SK-MEL-5 (cell line): ENCODE measurements around the gene RPS28. TPM values are rescaled to one million over a fixed set of nuclear protein-coding genes. Genes with fewer than 3 reads are reported as not detected.
"Not testable (repeated sequence)": the region's sequence is repeated elsewhere in the genome, so short reads cannot be mapped to it uniquely, and the experiment has no call there.

Source experiments
- DNase-seq: peaks from one replicate; pipeline ENCODE4 v3.0.0-alpha.2; 2016; ENCODE audit warnings: low read depth, low spot score
- in situ Hi-C: cut with HindIII; loops from 2 replicates; pipeline ENCODE4 v1.10.0; 2016; ENCODE audit warnings: low sequenced_read_pairs, high pct_unique_total_duplicates, low pct_unique_long_range_greater_than_20kb
- total RNA-seq: library from RNA; depleted of rRNA; stranded (reverse); fragments of >200 nt; shearing (Covaris generic); gene quantifications from 2 replicates; pipeline ENCODE4 v1.2.3, GENCODE V29; 2014

RPS28 gene
- total RNA-seq, 1 experiment from 2014 or later, result 786 TPM

DNA sequence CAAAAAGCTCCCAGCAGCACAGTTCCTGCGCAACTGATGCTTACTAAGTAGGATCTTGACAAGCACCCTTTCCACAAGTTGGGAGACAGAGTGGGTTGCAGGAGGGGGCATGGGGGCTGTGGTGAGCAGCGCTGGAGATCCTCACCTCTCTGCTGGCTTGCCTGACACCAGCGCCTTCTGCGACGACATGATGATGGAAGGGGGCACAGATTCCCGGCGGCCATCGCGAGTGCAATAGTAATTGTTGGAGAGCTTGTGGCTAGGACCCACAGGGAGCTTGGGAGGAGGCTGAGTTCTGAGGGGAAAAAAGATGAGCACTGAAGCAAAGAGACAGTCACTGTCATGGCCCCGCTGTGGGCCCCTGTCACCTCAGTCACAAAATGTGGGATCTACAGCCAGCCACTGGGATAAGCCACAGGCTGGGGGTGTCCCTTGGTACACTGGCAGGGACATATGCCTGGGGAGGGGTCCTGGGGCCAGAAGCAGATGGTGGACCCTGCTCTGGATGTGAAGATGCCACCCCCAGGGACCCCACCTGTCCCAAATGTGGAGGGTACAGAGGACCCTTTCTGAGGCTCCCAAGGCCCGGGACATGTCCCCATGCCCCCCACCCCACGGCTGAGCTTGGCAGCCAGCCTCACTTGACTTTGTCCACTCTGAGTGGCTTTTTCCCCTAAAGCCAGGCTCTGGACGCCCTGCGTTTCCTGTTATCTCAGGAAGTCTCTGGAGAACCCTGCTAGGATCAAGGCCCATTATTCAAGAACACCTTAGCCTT is 4.8 kb upstream of the RPS28 start:
- in situ Hi-C loops, result no loop called here
- DNase-seq, result no peak

GRCh38 chr19:8318835-8319234 is 2.5 kb upstream of the RPS28 start:
- DNase-seq, in situ Hi-C loops: not testable (repeated sequence)

DNA sequence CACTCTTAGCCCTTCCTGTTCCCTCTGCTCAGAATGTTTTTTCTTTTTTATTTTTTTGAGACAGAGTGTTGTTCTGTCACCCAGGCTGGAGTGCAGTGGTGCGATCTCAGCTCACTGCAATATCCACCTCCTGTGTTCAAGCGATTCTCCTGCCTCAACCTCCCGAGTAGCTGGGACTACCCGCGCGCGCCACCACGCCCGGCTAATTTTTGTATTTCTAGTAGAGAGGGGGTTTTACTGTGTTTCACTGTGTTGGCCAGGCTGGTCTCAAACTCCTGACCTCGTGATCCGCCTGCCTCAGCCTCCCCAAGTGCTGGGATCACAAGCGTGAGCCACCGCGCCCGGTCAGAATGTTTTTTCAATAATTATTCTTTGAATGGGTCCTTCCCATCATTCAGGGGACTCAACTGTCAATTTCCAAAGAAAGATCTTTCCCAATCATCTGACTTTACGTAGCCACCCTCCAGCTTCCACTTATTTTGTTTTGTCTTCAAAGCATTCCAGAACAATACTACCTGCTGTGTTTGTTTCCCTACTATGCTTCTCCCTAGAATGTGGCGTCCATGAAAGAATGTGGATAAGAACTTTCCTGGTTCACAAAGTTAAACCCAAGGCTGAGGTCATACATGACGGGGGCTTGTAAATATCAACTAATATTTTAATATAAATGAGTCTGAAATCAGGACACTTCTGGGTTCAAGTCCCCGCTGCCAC is 1.3 kb upstream of the RPS28 start:
- DNase-seq, result no peak
- in situ Hi-C loops, result no loop called here

DNA sequence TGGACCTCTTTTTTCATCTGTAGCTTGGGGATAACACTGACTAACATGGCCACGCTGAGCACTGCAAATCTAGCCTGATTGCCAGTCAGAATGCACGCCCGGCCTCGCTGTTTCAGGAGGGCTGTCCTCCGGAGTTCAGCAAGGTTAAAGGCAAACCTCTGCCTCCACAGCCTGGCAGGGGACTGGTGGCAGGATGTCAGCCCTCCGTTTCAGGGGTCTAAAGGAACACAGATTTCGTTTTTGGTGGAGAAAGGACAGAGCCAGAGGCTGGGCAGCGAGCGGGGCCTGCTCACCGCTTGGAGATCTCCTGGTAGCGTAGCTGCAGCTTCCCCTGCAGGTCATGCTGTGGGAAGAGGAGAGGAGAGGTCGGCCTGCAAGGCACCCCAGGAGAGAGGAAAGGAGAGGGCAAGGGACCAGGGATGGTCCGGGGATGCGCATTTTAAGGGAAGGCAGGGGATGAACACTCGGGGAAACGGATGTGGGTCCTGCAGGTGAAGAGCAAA is 681 bp upstream of the RPS28 start:
- no peak for DNase-seq
- in situ Hi-C loops, result no loop called here

DNA sequence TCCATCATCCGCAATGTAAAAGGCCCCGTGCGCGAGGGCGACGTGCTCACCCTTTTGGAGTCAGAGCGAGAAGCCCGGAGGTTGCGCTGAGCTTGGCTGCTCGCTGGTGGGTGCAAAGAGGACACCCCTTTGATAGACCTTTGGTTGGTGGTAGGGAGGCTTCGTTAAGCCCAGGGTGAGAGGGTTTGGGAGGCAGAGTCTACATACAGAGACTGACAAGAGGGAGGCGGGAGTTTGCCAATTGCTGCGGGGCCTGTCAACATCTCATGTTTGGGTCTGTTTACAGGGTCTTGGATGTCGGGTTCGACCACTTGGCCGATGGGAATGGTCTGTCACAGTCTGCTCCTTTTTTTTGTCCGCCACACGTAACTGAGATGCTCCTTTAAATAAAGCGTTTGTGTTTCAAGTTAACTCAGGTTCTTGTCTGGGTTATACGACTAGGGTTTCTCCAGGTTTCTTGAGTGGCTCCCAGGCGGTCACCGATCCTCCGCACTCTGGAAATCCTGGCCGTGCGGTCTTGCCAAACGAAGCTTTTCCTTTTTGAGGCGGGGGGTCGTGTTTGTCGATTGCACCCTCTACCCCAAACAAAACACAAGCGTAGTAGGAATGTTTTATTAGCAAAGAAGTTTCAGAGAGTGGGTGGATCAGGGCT is 816 bp downstream of the RPS28 start:
- in situ Hi-C loops, result no loop called here
- no peak for DNase-seq

DNA sequence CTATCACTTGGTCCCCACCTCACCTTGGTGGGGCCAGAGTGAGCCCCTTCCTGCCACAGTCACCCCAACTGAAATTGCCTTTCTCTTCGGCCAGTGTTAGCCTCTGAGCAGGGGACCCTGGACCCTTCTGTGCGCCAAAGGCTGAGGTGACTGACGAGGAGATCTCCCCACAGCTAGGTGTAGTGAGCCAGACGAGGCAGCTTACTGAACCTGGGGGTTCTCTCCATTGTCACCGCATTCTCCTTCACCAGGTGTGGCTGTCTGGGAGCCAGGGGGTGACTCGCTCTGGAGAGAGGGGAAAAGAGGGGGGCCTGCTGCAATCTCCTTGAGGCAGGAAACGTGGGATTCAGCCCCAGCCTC is 1.3 kb downstream of the RPS28 start:
- DNase-seq, result no peak
- in situ Hi-C loops, result no loop called here

DNA sequence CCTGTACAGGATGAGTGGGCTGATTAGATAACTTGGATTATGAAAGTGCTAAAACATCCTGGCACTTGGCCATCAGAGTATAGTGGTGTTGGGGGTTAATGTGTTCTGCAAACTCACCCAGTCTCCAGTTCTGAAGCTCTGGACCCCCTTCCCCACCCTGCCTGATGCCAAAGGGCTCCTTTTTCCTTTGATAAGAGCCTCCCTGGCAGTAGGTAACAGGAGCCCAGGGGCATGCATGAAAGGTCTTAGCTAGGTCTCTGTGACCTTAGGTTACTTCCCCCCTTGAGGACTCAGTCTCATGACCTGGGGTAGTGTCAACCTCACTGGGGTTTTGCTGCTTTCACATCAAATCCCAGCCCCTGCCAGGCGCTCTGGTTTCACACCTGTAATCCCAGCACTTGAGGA is 2.5 kb downstream of the RPS28 start:
- in situ Hi-C loops, result no loop called here

DNA sequence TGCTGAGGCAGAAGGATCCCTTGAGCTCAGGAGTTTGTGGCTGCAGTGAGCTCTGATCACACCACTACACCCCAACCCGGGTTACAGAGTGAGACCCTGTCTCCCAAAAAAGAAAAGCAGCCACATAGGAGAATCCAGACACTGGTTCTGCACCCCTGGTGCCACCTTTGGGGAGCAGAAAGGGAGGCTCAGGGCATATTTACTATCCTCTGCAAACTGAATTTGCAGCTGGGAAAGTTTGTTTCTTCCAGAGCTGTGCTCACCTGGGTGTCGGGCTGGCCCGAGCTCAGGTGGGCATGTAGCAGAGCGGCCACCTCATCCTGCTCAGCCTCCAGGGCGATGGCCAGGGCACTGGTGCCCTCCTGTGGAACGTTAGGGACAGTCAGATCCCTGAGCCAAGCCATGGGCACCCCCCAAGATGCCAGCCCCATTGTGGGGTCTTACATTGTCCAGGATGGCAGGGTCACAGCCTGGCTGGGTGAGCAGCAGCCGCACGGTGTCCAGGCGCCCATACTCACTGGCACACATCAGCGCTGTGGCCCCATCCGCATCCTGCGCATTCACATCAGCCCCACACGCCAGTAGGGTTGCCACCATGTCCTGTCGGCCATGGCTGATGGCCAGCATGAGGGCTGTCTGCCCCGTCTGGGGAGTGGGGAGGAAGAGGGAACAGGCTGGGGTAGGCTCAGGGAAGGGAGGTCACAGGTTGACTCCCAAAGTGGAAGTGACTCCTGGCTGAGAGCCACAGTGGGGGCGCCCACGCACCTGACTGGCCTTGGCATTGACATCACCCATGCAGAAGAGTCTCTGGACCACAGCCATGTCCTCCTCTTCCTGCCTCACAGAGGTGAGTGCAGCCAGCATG is 3.1 kb downstream of the RPS28 start:
- in situ Hi-C loops, result no loop called here
- DNase-seq, result no peak

More for the DNA sequence above, 2.5 kb downstream of the RPS28 start:
- DNase-seq, result no peak

- DNase-seq, result no peak
- in situ Hi-C loops, result no loop called here
These were observed 4.2 kb downstream of the RPS28 start for GRCh38 chr19:8325454-8325853.

DNA sequence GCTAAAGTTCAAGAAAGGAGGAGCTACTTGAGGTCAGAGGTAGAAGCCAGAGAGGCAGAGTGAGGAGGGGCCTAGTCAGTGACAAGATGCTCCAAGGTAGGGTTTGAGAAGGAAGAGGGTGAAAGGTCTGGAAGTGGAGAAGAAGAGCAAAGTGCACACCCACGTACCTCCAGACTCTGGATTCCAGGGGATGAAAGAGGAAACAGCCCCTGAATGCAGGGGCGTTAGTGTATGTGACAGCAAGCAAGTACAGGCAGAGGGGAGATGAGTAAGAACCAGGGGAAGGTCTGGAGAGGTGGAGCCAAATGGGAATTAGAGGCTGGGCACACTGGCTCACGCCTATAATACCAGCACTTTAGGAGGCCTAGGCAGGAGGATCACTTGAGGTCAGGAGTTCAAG is 8.7 kb downstream of the RPS28 start:
- in situ Hi-C loops, result no loop called here
- no peak for DNase-seq

DNA sequence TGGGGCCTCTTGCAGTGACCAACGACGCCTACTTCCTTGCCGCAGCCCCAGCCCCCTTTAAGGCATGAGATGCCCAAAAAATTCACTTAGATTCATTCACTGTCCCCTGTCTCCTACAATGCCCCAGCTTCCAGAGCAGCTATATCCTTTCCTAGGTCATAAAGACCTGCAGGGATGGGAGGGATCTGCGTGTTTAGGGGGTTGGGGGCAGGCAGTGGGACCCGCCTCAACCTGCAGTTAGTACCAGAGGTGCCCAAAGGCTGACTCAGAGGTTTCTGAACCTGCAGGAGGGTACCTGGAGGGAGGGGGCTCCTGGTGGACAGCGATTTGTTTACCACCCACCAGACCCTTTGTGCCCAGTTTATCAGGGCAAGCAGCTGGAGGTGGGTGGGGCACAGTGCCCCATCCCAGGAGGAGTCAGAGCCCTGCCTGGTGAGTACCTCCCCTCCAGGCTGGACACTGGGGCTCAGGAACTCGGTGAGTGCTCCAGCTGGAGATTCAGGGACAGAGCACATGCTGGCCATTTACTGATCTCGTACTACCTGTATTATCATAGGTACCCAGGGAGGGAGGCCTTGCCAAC is 10.1 kb downstream of the RPS28 start:
- no peak for DNase-seq
- in situ Hi-C loops, result no loop called here

DNA sequence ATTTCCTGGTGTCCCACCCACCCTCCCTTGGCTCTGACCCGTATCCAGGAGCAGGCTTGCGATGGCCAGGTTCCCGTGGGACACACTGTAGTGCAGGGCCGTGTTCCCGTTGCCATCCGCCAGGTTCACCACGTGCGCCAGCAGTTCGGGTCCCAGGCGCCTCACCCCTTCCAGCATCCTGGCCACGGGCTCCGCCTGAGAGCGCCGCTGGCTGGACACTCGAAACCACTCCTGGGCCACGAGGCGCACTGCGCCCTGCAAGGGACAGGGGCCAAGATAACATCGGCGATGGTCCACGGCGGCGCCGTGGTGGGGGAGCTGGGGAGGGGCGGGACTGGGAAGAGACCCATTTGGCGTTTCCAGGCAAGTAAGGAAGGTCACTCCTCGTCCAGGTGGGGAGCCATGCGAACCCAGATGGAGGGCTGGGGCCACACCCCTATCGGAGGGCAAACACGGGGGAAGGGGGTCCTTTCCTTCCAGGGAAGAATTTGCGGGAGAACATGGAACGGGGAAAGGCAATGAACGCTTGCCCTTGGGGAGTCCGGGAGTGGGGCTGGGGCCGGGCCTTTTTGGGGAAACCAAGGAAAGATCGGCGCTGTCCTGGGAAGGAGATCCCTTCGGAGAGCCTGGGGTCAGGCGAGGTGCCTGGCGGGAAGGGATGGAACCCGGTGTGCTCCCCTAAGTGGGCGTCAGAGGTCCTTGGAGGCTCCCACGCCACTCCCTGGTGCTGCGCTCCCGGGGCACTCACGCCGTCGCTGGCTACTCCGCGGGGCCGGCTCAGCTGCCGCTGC is 11.9 kb downstream of the RPS28 start:
- in situ Hi-C loops, result no loop called here

GRCh38 chr19:8333767-8334457 is 12.6 kb downstream of the RPS28 start:
- no peak for DNase-seq
- in situ Hi-C loops, result no loop called here

More for the DNA sequence above, 11.9 kb downstream of the RPS28 start:
- DNase-seq, result no peak

DNA sequence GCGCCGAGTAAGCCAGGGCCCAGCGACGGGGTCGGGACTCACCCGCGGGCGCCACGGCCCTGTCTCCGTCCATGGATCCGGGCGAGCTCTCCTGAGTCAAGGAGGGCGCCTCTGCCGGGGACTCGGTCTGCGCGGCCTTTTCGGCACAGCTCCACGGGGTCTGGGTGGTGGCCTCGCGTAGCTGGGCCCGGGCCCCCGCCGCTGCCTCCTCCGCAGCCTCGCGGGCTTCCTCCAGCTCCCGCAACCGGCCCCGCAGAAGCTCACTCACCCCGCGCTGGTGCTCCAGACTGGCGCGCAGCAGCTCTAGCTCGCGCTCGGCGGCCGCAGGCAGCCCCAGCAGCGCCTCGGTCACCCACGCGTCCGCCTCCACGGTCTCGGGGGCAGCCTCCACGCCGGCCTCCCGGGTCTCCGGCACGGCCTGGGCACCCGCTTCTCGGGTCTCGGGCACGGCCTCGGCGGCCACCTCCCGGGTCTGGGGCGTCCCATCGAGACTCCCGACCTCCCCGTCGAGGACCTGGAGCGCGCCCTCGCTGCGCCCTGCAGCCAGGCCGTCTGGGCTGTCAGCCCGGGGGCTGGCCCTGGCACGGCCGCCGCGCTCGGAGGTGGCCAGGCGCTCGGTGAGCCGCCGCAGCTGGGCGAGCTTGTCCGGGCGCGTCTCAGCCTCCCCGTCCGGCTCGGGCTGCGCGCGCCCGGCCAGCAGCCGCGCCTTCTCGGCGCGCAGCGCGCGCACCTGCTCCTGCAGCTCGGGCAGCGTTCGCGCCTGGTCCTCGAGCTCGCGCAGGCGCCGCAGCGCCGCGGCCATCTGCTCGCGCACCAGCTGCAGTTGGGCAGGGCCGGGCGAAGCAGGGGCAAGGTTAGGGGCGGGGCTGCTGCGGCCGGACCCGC is 13.4 kb downstream of the RPS28 start:
- peak; percentile 65 for DNase-seq
- in situ Hi-C loops, result no loop called here

GRCh38 chr19:8335343-8336071 is 14.2 kb downstream of the RPS28 start:
- in situ Hi-C loops, result no loop called here
- DNase-seq, result no peak
